Small intestine (tissue), 16 donors: ENCODE measurements around the gene GINM1. TPM values are rescaled to one million over a fixed set of nuclear protein-coding genes. Genes with fewer than 3 reads are reported as not detected.

Experiments
- DNase-seq, 2 donors: peaks; one replicate each; pipeline versions ENCODE4 v3.0.0 to v3.0.0-alpha.2; 2013
- FAIRE-seq: peaks from 2 replicates; lab custom pipeline; 2012; peaks lifted over from hg19 to GRCh38; lab: Jason Lieb, UNC
- H3K27ac ChIP-seq, 3 donors: one replicate each; pipeline ENCODE4 v1.5.1; 2013; ENCODE audit warnings: low read length in 2 of 3, mild to moderate bottlenecking in 2 of 3, control low read depth in 1 of 3, inconsistent platforms in 1 of 3, low read depth in 1 of 3, moderate library complexity in 1 of 3
- H3K27me3 ChIP-seq, 3 donors: one replicate each; pipeline ENCODE4 v1.6.1; 2013; ENCODE audit warnings: low read length in 3 of 3, inconsistent platforms in 1 of 3; ENCODE audit not compliant: control insufficient read depth in 3 of 3, insufficient read depth in 3 of 3
- H3K36me3 ChIP-seq, 3 donors: one replicate each; pipeline ENCODE4 v1.6.1; 2013; ENCODE audit warnings: low read length in 3 of 3, inconsistent platforms in 1 of 3, low read depth in 1 of 3, mild to moderate bottlenecking in 1 of 3, moderate library complexity in 1 of 3; ENCODE audit not compliant: control insufficient read depth in 3 of 3, insufficient read depth in 2 of 3
- H3K4me1 ChIP-seq, 3 donors: one replicate each; pipeline ENCODE4 v1.6.1; 2013; ENCODE audit warnings: low read length in 2 of 3, inconsistent platforms in 1 of 3, low read depth in 1 of 3, mild to moderate bottlenecking in 1 of 3, moderate library complexity in 1 of 3; ENCODE audit not compliant: control insufficient read depth in 3 of 3, insufficient read depth in 2 of 3
- H3K4me3 ChIP-seq, 3 donors: one replicate each; pipeline ENCODE4 v1.5.1; 2013; ENCODE audit warnings: low read length in 3 of 3, control low read depth in 1 of 3, inconsistent platforms in 1 of 3, low read depth in 1 of 3, mild to moderate bottlenecking in 1 of 3, moderate library complexity in 1 of 3
- H3K9me3 ChIP-seq, 2 donors: one replicate each; pipeline ENCODE4 v1.6.1; 2013; ENCODE audit warnings: low read depth in 1 of 2, low read length in 1 of 2; ENCODE audit not compliant: control insufficient read depth in 2 of 2, insufficient read depth in 1 of 2
- WGBS, 3 donors: extraction: QIAGEN DNeasy Blood & Tissue Kit; methylation state at CpG; one replicate each; pipeline ENCODE4 v1.1.7; 2013; 5-methylcytosine and 5-hydroxymethylcytosine counted together
- long read RNA-seq, 10 donors: transcript quantifications; one replicate each; lab custom pipeline, GENCODE V29; 2026
- polyA plus RNA-seq, 4 donors: library from polyadenylated mRNA; stranded (reverse) in 3 of 4; unstranded in 1 of 4; fragments of 200-250 nt in 3 of 4; fragments of 120-200 nt in 1 of 4; gene quantifications; one replicate each; pipeline versions ENCODE4 v1.2.1 to v1.2.3, GENCODE V29; 2013
- donor health status: healthy with polysubstance abuse.
- donor health status: control.
- donor health status: control.
- donor health status: Bipolar disorder and iron deficiency.
- donor health status: healthy.

GINM1 gene, protein sequence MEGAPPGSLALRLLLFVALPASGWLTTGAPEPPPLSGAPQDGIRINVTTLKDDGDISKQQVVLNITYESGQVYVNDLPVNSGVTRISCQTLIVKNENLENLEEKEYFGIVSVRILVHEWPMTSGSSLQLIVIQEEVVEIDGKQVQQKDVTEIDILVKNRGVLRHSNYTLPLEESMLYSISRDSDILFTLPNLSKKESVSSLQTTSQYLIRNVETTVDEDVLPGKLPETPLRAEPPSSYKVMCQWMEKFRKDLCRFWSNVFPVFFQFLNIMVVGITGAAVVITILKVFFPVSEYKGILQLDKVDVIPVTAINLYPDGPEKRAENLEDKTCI
- polyA plus RNA-seq = 10 to 100 TPM in 3 of 4 donors, 1 to 10 TPM in 1; 9.2 to 29.9 (median 22.7) TPM
- long read RNA-seq, donor 1, transcript GINM1-201 (8 exons, 2,024 nt) = major isoform, 20 of 20 reads
- long read RNA-seq, donor 1, partial matches to known transcripts = 0 of 20 reads
- long read RNA-seq, donor 1, other reads (novel, unspliced or antisense) = 0 of 20 reads
- long read RNA-seq, donor 2, transcript GINM1-201 (8 exons, 2,024 nt) = major isoform, 6 of 6 reads
- long read RNA-seq, donor 2, partial matches to known transcripts = 0 of 6 reads
- long read RNA-seq, donor 2, other reads (novel, unspliced or antisense) = 0 of 6 reads
- long read RNA-seq, donor 3, transcript GINM1-201 (8 exons, 2,024 nt) = major isoform, 10 of 19 reads
- long read RNA-seq, donor 3, partial matches to known transcripts = 9 of 19 reads
- long read RNA-seq, donor 3, other reads (novel, unspliced or antisense) = 0 of 19 reads
- long read RNA-seq, donor 4 = 0 reads
- long read RNA-seq, donor 5, partial matches to known transcripts = 0 of 4 reads
- long read RNA-seq, donor 5, other reads (novel, unspliced or antisense) = 0 of 4 reads
- long read RNA-seq, donor 6, transcript GINM1-201 (8 exons, 2,024 nt) = major isoform, 10 of 10 reads
- long read RNA-seq, donor 6, partial matches to known transcripts = 0 of 10 reads
- long read RNA-seq, donor 6, other reads (novel, unspliced or antisense) = 0 of 10 reads
- long read RNA-seq, donor 7, transcript GINM1-201 (8 exons, 2,024 nt) = major isoform, 43 of 65 reads
- long read RNA-seq, donor 7, partial matches to known transcripts = 22 of 65 reads
- long read RNA-seq, donor 7, other reads (novel, unspliced or antisense) = 0 of 65 reads
- long read RNA-seq, donor 8, partial matches to known transcripts = 0 of 1 reads
- long read RNA-seq, donor 8, other reads (novel, unspliced or antisense) = 0 of 1 reads
- long read RNA-seq, donor 9, partial matches to known transcripts = 0 of 3 reads
- long read RNA-seq, donor 9, other reads (novel, unspliced or antisense) = 0 of 3 reads
- long read RNA-seq, donor 10, transcript GINM1-201 (8 exons, 2,024 nt) = major isoform, 8 of 8 reads
- long read RNA-seq, donor 10, partial matches to known transcripts = 0 of 8 reads
- long read RNA-seq, donor 10, other reads (novel, unspliced or antisense) = 0 of 8 reads

GRCh38 chr6:149565527-149566409 is at the start of gene GINM1:
Gene GINM1 (plus strand): TSS chr6:149566375. CDS start chr6:149566415, 40 bp downstream.
- Histone ChIP-seq H3K27me3 (no peaks in the 10 kb centered on the region), H3K4me3 (peak within 1 kb of the TSS; percentile 94 to 100 (median 98)), H3K27ac (peak within 1 kb of the TSS; percentile 91 to 93 (median 92)), H3K9me3 (no peaks in the 10 kb centered on the region), H3K36me3 (no peaks in the 10 kb centered on the region), H3K4me1 (peaks cover 0 to 4% (median 0%) of the 10 kb centered on the region in 3 donors)
- DNase-seq = peak; percentile 96 to 99
- 0 to 1% (median 1%) methylated on average over 34 to 59 of the region's 59 CpGs for WGBS, 3 donors
- FAIRE-seq = no peak

- H3K36me3 ChIP-seq = peaks cover 4 to 45% (median 12%) of the 10 kb centered on the region in 3 donors
- no peaks in the 10 kb centered on the region for H3K9me3 ChIP-seq
- no peak overlapping the region for H3K27ac ChIP-seq
- DNase-seq = no peak
- H3K4me1 ChIP-seq = no peaks in the 10 kb centered on the region
- H3K27me3 ChIP-seq = no peaks in the 10 kb centered on the region
- FAIRE-seq = no peak
- 93 to 97% (median 97%) methylated on average over 5 of the region's 5 CpGs for whole genome bisulfite sequencing, 3 donors
- no peak overlapping the region for H3K4me3 ChIP-seq
These were observed 36.5 kb upstream of the GINM1 start for GRCh38 chr6:149529650-149530049.

GRCh38 chr6:149534742-149535141 is 31.4 kb upstream of the GINM1 start:
- DNase-seq (no peak), FAIRE-seq (no peak)
- Histone ChIP-seq H3K27me3 (no peaks in the 10 kb centered on the region), H3K4me1 (no peaks in the 10 kb centered on the region), H3K27ac (no peak overlapping the region), H3K36me3 (peaks cover 7 to 45% (median 17%) of the 10 kb centered on the region in 3 donors), H3K9me3 (no peaks in the 10 kb centered on the region), H3K4me3 (no peak overlapping the region)
- WGBS, 3 donors = 96 to 100% (median 97%) methylated on average over 1 of the region's 1 CpG

DNA sequence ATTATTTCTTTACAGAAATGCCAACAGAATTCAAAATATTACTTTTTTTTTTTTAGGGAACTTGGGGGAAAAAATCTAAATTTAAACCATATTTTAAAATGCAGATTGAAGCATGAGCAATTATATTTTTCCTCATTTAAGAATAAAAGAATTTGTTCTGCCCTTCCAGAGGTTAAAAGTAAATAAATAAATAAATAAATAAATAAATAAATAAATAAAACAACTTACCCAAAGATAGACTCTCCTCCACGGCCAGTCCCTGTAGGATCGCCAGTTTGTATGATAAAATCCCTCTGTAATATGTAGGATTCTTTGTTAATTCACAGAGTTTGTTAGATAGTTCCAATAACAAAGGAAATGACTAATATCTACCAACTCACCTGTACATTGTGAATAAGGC is 25.0 kb upstream of the GINM1 start:
- H3K9me3 ChIP-seq = no peaks in the 10 kb centered on the region
- no peak overlapping the region for H3K4me3 ChIP-seq
- no peaks in the 10 kb centered on the region for H3K27me3 ChIP-seq
- FAIRE-seq = no peak
- H3K4me1 ChIP-seq = peaks cover 2 to 7% (median 5%) of the 10 kb centered on the region in 3 donors
- DNase-seq = no peak
- 84 to 96% (median 90%) methylated on average over 2 of the region's 2 CpGs for WGBS, 3 donors
- H3K27ac ChIP-seq = no peak overlapping the region
- H3K36me3 ChIP-seq = peaks cover 5 to 27% (median 8%) of the 10 kb centered on the region in 3 donors

- H3K27me3 ChIP-seq = peaks cover 0 to 3% (median 0%) of the 10 kb centered on the region in 3 donors
- peak overlapping the region in 2 of 3 donors; percentile 68 to 94 for H3K27ac ChIP-seq
- peaks cover 2 to 7% (median 7%) of the 10 kb centered on the region in 3 donors for H3K4me1 ChIP-seq
- peak in 1 of 2 donors; percentile 24 for DNase-seq
- peak overlapping the region; percentile 72 to 96 (median 82) for H3K4me3 ChIP-seq
- H3K36me3 ChIP-seq = peaks cover 0 to 9% (median 0%) of the 10 kb centered on the region in 3 donors
- FAIRE-seq = no peak
- H3K9me3 ChIP-seq = no peaks in the 10 kb centered on the region
- WGBS, 3 donors = 11 to 29% (median 16%) methylated on average over 12 of the region's 12 CpGs
These were observed 21.4 kb upstream of the GINM1 start for GRCh38 chr6:149544646-149545257.

DNA sequence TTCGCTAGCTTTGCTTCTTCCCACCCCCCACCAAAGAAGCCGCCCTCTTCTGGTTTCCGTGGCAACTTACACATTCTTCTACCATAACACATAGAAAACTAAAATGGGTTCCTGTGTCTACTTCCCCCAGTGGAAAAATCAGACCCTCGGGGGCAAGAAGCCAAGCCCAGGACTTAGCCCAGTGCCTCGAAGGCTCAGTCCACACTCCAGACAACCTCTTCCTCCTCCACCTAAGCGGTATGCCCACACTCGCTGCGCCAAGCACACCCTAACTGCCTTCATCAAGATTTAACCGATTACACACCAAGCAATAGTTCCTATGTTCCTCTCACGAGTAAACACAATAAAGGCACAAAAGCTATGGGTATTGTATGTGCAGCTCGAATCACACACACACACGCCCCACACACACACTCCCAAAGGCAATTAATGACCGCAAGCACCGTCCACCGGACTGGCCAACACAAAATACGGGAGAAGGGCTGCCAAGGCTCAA is 20.9 kb upstream of the GINM1 start:
- DNase-seq = peak; percentile 51 to 76
- no peak for FAIRE-seq
- Histone ChIP-seq H3K4me1 (peaks cover 2 to 7% (median 7%) of the 10 kb centered on the region in 3 donors), H3K27me3 (peaks cover 0 to 3% (median 0%) of the 10 kb centered on the region in 3 donors), H3K9me3 (no peaks in the 10 kb centered on the region), H3K36me3 (peaks cover 0 to 4% (median 0%) of the 10 kb centered on the region in 3 donors), H3K27ac (peak overlapping the region; percentile 68 to 94 (median 94)), H3K4me3 (peak overlapping the region; percentile 72 to 96 (median 82))
- WGBS, 3 donors = 0% methylated on average over 16 of the region's 16 CpGs
